K562 (cell line): ENCODE measurements around the gene COL8A2. TPM values are rescaled to one million over a fixed set of nuclear protein-coding genes. Genes with fewer than 3 reads are reported as not detected.
A peak's percentile ranks its signal among the peaks of the same experiment; 100 is the strongest.

Source experiments
- CUX1 ChIP-seq: fragments of 200-800 bp; sonication (Bioruptor generic); IDR thresholded peaks from 2 replicates; pipeline ENCODE4 v1.6.1; 2016; ENCODE audit warnings: missing genetic modification characterization, missing compliant biosample characterization
- FOXK1 ChIP-seq: sonication (generic); formaldehyde crosslinking; IDR thresholded peaks from 2 replicates; pipeline ENCODE4 v1.8.0; 2022; ENCODE audit warnings: missing genetic modification reagents, mild to moderate bottlenecking, borderline replicate concordance
- HDAC1 ChIP-seq, 2 experiments: fragments of 450-650 bp; IDR thresholded peaks; 2 replicates each; pipeline ENCODE4 v1.6.1; 2016 to 2017; ENCODE audit warnings: inconsistent platforms in 1 of 2, mild to moderate bottlenecking in 1 of 2, moderate library complexity in 1 of 2
- HIVEP1 ChIP-seq: fragments of 250-450 bp; sonication (Bioruptor Pico); IDR thresholded peaks from 2 replicates; pipeline ENCODE4 v1.4.0; 2020; ENCODE audit warnings: mild to moderate bottlenecking
- NCOA4 ChIP-seq: fragments of 450-650 bp; IDR thresholded peaks from 2 replicates; pipeline ENCODE4 v1.6.1; 2018; ENCODE audit warnings: mild to moderate bottlenecking; ENCODE audit not compliant: partially characterized antibody
- PHF8 ChIP-seq: fragments of 200-600 bp; sonication (generic); IDR thresholded peaks from 2 replicates; pipeline ENCODE4 v1.6.1; 2012; ENCODE audit warnings: mixed run types, mild to moderate bottlenecking, inconsistent platforms, low read length, moderate library complexity, borderline replicate concordance
- POLR2AphosphoS2 ChIP-seq: IDR thresholded peaks from 2 replicates; pipeline ENCODE4 v1.6.1; 2012; ENCODE audit warnings: low read length, improper control_type of control experiment
- POLR3A ChIP-seq: IDR thresholded peaks from 2 replicates; pipeline ENCODE4 v1.6.1; 2011; ENCODE audit warnings: borderline replicate concordance, mild to moderate bottlenecking, moderate library complexity; ENCODE audit not compliant: insufficient read length, insufficient read depth; ENCODE audit errors: extremely low read depth
- PTTG1 ChIP-seq: fragments of 450-650 bp; IDR thresholded peaks from 2 replicates; pipeline ENCODE4 v1.6.1; 2016; ENCODE audit warnings: low read depth, mild to moderate bottlenecking, missing genetic modification characterization, missing compliant biosample characterization
- RBM14 ChIP-seq: fragments of 200-400 bp; formaldehyde crosslinking; IDR thresholded peaks from 2 replicates; pipeline ENCODE4 v1.6.1; 2018; ENCODE audit warnings: low read depth, mild to moderate bottlenecking, low read length, moderate library complexity, borderline replicate concordance; ENCODE audit not compliant: insufficient read depth
- SNRNP70 ChIP-seq: fragments of 200-400 bp; formaldehyde crosslinking; optimal IDR thresholded peaks from 2 replicates; pipeline ENCODE3; 2017; ENCODE audit warnings: low read depth, low read length
- TEAD4 ChIP-seq, 2 experiments: sonication (generic) in 1 of 2; formaldehyde crosslinking in 1 of 2; IDR thresholded peaks; 2 replicates each; pipeline versions ENCODE4 v1.6.1 to v1.8.0; 2012 to 2022; ENCODE audit warnings: borderline replicate concordance in 1 of 2, inconsistent platforms in 1 of 2, low read length in 1 of 2, mild to moderate bottlenecking in 1 of 2, missing genetic modification reagents in 1 of 2
- ZNF512 ChIP-seq: IDR thresholded peaks from 2 replicates; pipeline ENCODE4 v1.6.1; 2016; ENCODE audit warnings: missing genetic modification characterization, missing compliant biosample characterization
- polyA plus RNA-seq, 8 experiments: library from polyadenylated mRNA; depleted of rRNA in 4 of 8; stranded (reverse) in 5 of 8; unstranded in 3 of 8; fragments of >200 nt; fragmentation: Nextera tagmentation in 2 of 8; fragmentation: Illumina TruSeq in 1 of 8; extraction: Ambion mirVana in 2 of 8; extraction: Trizol in 1 of 8; gene quantifications; 2 replicates each; pipeline versions ENCODE4 v1.2.1 to v1.2.3, GENCODE V29; 2011 to 2014; ENCODE audit warnings: inconsistent platforms in 1 of 8, missing spikeins in 1 of 8
- total RNA-seq, 7 experiments: library from RNA; depleted of rRNA in 6 of 7; stranded (reverse); fragments of >200 nt in 6 of 7; fragmentation: Illumina TruSeq in 2 of 7; extraction: Trizol in 2 of 7; gene quantifications; 2 replicates each; pipeline versions ENCODE4 v1.2.1 to v1.2.3, GENCODE V29; 2011 to 2021; ENCODE audit warnings: low replicate concordance in 1 of 7

COL8A2 gene
- total and polyA plus RNA-seq, 9 of the 15 experiments (the other 6 are each of a cell fraction or from before 2014, with no cell fraction given) = 0.03 to 0.14 (median 0.04) TPM; not detected in 5

GRCh38 chr1:36161641-36162531, 36.9 kb upstream of the COL8A2 start (continued):
- peak; percentile 34; the same call in 1 of the 2 replicates for TF ChIP-seq PHF8
- no peak for TF ChIP-seq PTTG1
- no peak for TF ChIP-seq CUX1 (CRISPR knock-in tag)
- no peak for TF ChIP-seq TEAD4 (IDR thresholded peaks at IDR 0.05; ENCODE audit: low read length)
- TF ChIP-seq TEAD4 (CRISPR knock-in tag; IDR thresholded peaks at IDR 0.05; ENCODE audit: borderline replicate concordance) = peak; percentile 40; the same call in 1 of the 2 replicates
- TF ChIP-seq SNRNP70 = no peak
- TF ChIP-seq HIVEP1 (CRISPR knock-in tag) = no peak
- no peak for TF ChIP-seq POLR2AphosphoS2
- no peak for TF ChIP-seq FOXK1 (CRISPR knock-in tag)
- TF ChIP-seq NCOA4 = no peak
- no peak for TF ChIP-seq POLR3A
- peak in 1 of 2 experiments; percentile 63; a peak in 2 of 4 replicates for TF ChIP-seq HDAC1 (IDR thresholded peaks at IDR 0.05)
- no peak for TF ChIP-seq ZNF512 (tag)
- TF ChIP-seq RBM14 = no peak
